Upper lobe of left lung (tissue), 4 donors: ENCODE measurements around the gene MTHFD2L.

Experiments used
- CTCF ChIP-seq, 6 experiments: fragments of 450-650 bp in 4 of 6; fragments of 200-600 bp in 2 of 6; sonication (generic) in 2 of 6; IDR thresholded peaks; one replicate each; pipeline ENCODE4 v1.5.1; 2016 to 2019; ENCODE audit warnings: antibody characterized with exemption in 6 of 6
- POLR2A ChIP-seq, 4 donors: fragments of 450-650 bp; IDR thresholded peaks; one replicate each; pipeline ENCODE4 v1.5.1; 2016 to 2017; ENCODE audit warnings: antibody characterized with exemption in 4 of 4, mild to moderate bottlenecking in 2 of 4

- no peak for TF ChIP-seq CTCF (IDR thresholded peaks at IDR 0.05)
- TF ChIP-seq POLR2A (IDR thresholded peaks at IDR 0.05), result no peak
These were observed 158.5 kb downstream of the MTHFD2L start for GRCh38 chr4:74316397-74316796.
